ENCODE measurements around the gene GNG12. TPM values are rescaled to one million over a fixed set of nuclear protein-coding genes. Genes with fewer than 3 reads are reported as not detected.

GNG12 gene
- total and polyA plus RNA-seq, 7 donors: 41.9 to 116 (median 47.8) TPM

DNA sequence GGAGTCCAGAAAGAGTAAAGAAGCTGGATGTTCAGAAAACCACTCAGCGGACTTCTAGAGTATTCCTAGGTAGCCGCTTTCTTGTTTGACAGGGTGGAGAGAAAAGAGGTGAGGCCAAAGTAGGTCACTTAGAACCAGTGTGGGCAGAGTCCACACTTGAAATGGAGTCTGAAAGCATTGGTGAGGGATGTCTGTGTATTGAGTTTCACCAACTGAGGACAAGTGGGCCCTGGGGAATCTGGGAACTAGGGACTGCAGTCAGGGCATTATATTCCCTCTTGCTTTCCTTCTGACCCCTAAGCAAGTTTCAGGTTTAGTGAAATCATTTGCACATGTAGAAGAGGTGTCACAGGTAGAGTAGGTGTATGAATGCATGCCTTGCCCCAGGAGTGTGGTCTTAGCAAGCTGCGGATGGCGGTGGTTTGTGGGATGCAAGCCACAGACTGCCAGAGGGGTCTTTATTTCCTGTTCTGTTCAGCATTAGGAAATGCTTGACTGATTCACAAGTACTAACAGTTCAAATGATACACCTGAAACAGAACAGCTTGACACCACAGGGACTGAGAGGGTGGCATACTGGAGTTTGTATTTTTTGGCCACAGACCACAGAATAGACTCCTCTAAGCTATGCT lies 1.1 kb upstream of the GNG12 start:
- Histone ChIP-seq H3K4me1 (peaks cover 0 to 43% (median 27%) of the 10 kb centered on the region in 4 donors), H3K4me3 (no peak overlapping the region), H3K9me3 (no peaks in the 10 kb centered on the region), H3K27ac (peak overlapping the region in 1 of 4 donors; percentile 92), H3K36me3 (no peaks in the 10 kb centered on the region), H3K27me3 (no peaks in the 10 kb centered on the region)
- intact Hi-C loops (cut with DNase I): loop anchor here (5.0 to 10.0 kb wide), 3 partner anchors 270 to 508 kb away; partner anchors contain the start of gene WLS
- 68 to 82% methylated on average over 4 of the region's 4 CpGs for WGBS, 2 donors
- no peak for TF ChIP-seq POLR2AphosphoS5 (IDR thresholded peaks at IDR 0.05)
- no peak for TF ChIP-seq EP300 (IDR thresholded peaks at IDR 0.05)
- TF ChIP-seq, protein P1, sequence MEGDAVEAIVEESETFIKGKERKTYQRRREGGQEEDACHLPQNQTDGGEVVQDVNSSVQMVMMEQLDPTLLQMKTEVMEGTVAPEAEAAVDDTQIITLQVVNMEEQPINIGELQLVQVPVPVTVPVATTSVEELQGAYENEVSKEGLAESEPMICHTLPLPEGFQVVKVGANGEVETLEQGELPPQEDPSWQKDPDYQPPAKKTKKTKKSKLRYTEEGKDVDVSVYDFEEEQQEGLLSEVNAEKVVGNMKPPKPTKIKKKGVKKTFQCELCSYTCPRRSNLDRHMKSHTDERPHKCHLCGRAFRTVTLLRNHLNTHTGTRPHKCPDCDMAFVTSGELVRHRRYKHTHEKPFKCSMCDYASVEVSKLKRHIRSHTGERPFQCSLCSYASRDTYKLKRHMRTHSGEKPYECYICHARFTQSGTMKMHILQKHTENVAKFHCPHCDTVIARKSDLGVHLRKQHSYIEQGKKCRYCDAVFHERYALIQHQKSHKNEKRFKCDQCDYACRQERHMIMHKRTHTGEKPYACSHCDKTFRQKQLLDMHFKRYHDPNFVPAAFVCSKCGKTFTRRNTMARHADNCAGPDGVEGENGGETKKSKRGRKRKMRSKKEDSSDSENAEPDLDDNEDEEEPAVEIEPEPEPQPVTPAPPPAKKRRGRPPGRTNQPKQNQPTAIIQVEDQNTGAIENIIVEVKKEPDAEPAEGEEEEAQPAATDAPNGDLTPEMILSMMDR (IDR thresholded peaks at IDR 0.05): no peak
- TF ChIP-seq POLR2A (IDR thresholded peaks at IDR 0.05): no peak
- no peak for DNase-seq

DNA sequence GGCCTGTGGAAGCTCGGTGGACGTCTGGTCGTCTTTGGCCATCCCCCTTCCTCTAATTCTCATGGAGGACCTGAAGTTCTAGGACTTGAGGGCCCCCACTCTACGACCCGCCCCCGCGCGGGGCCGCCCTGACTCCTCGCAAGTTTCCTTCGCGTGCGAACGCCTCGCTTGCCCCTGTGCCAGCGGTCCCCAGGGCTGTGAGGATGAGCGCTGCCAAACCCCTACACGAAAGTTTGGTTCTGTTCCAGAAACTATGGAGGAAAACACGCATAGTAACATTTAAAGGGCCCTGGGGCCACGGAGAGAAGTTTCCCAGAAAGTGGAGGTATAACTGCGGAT lies 304 bp upstream of the GNG12 start:
- Histone ChIP-seq H3K9me3 (no peaks in the 10 kb centered on the region), H3K4me3 (peak overlapping the region; percentile 67 to 78 (median 72)), H3K36me3 (no peaks in the 10 kb centered on the region), H3K27ac (peak overlapping the region; percentile 81 to 92 (median 84)), H3K27me3 (no peaks in the 10 kb centered on the region), H3K4me1 (peaks cover 0 to 36% (median 22%) of the 10 kb centered on the region in 4 donors)
- TF ChIP-seq POLR2A (IDR thresholded peaks at IDR 0.05): no peak
- TF ChIP-seq EP300 (IDR thresholded peaks at IDR 0.05): no peak
- TF ChIP-seq, protein P1 (IDR thresholded peaks at IDR 0.05): no peak
- TF ChIP-seq POLR2AphosphoS5 (IDR thresholded peaks at IDR 0.05): no peak
- intact Hi-C loops (cut with DNase I): loop anchor here (2.0 to 10.0 kb wide), 5 partner anchors 67 to 509 kb away; partner anchors contain the start of gene WLS
- DNase-seq: peak; percentile 75
- WGBS, 2 donors: 6 to 11% methylated on average over 21 of the region's 21 CpGs

DNA sequence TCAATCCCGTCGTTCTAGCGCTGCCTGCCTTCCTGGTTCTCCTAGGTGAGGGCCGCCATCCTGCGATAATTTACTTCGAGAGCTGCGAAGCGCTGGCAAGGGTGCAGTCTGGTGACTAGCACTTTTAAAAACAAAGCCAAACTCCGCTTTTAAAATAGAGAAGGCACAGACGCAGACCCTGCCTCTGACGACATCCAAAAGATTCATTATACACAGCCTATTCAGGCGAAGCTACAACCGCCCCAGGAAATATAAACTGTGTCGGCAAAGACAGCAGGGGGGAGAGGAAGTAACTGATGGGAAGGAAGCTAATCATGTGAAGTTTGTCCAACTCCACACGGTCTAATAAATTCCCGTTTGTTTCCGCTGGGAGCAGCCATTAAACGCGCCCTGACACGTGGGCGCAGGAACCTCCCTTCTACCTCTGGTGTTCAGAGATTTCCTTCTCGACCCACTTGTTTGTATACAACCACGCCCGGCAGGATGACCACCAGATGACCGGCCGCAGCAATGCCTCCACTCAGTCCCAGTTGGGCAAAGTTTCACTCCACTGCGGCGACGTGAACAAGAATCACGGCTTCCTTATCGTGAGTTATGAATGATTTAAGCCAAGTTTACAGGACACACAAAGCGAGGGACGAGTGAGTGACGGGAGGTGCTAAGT lies 1.3 kb downstream of the GNG12 start:
- intact Hi-C loops (cut with DNase I): loop anchor here (2.0 to 10.0 kb wide), 5 partner anchors 65 to 510 kb away; partner anchors contain the start of gene WLS
- Histone ChIP-seq H3K4me1 (peaks cover 0 to 32% (median 23%) of the 10 kb centered on the region in 4 donors), H3K36me3 (no peaks in the 10 kb centered on the region), H3K4me3 (peak overlapping the region; percentile 67 to 78 (median 72)), H3K27ac (peak overlapping the region; percentile 81 to 92 (median 84)), H3K27me3 (no peaks in the 10 kb centered on the region), H3K9me3 (no peaks in the 10 kb centered on the region)
- peak; percentile 61 to 76 (median 72) for TF ChIP-seq POLR2AphosphoS5 (IDR thresholded peaks at IDR 0.05)
- peak in 3 of 4 donors; percentile 18 to 64 (median 23) for TF ChIP-seq EP300 (IDR thresholded peaks at IDR 0.05)
- TF ChIP-seq, protein P1 (IDR thresholded peaks at IDR 0.05): no peak
- TF ChIP-seq POLR2A (IDR thresholded peaks at IDR 0.05): peak in 1 of 2 donors; percentile 41
- WGBS, 2 donors: 1% methylated on average over 34 of the region's 34 CpGs
- peak; percentile 85 for DNase-seq

DNA sequence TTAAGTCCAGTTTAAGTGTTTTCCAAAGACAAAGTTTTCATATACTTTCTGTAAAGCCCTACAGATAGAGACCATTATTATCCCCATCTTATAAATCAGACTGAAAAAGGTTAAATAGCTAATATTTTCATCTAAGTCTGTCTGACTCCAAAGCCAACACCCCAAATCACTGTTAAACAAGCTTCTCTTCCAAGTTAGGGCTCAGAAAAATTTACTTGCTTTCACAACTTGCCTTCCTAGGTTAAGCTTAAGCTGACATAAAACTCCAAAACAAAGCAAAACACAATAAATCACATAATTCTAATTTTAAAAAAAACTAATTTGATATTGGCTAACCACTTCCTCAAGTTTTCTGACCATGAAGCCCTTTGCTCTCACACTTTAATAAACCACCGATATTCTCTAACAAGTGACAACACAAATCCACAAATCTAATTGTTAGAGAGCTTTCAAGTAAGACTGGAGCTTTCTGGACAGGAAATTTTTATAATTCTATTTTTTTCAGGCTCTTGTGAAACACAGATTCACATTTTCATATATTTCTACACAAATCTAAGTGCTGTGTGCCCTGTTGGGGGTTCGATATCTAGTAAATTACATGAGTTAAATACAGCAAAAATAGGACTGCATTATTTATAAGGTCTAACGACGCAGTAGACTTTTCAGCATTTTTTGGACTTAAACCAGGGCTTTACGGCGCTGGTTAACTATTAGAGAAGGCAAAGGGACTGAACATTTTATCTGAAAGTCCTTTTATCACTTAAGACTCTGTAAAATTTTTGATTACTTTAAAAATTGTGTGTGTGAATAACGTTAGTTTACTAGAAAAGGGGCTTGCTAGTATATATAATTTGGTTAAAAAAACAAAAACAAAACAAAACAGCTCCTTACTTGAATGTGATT lies 2.1 kb downstream of the GNG12 start:
- TF ChIP-seq, protein P1 (IDR thresholded peaks at IDR 0.05): no peak
- no peak for TF ChIP-seq EP300 (IDR thresholded peaks at IDR 0.05)
- no peak for TF ChIP-seq POLR2A (IDR thresholded peaks at IDR 0.05)
- no peak for TF ChIP-seq POLR2AphosphoS5 (IDR thresholded peaks at IDR 0.05)
- Histone ChIP-seq H3K27ac (peak overlapping the region; percentile 81 to 92 (median 84)), H3K36me3 (no peaks in the 10 kb centered on the region), H3K4me3 (peak overlapping the region; percentile 67 to 78 (median 72)), H3K9me3 (no peaks in the 10 kb centered on the region), H3K4me1 (peaks cover 0 to 32% (median 23%) of the 10 kb centered on the region in 4 donors), H3K27me3 (no peaks in the 10 kb centered on the region)
- 4 to 24% methylated on average over 7 of the region's 7 CpGs for WGBS, 2 donors
- intact Hi-C loops (cut with DNase I): loop anchor here (5.0 to 10.0 kb wide), 3 partner anchors 266 to 511 kb away; partner anchors contain the start of gene WLS
- no peak for DNase-seq
